H1 (cell line): ENCODE results near the gene MLPH. TPM values are rescaled to one million over a fixed set of nuclear protein-coding genes. Genes with fewer than 3 reads are reported as not detected.

Source experiments
- CTCF ChIA-PET: fragments of 300-600 bp; sonication (Branson Sonifier 250); formaldehyde crosslinking; loops from one replicate; lab custom pipeline; 2021; ENCODE audit not compliant: partially characterized antibody; lab: Charles Lee
- POLR2A ChIA-PET: fragments of 300-600 bp; sonication (Branson Sonifier 250); formaldehyde crosslinking; loops from one replicate; lab custom pipeline; 2021; ENCODE audit warnings: inconsistent platforms; ENCODE audit not compliant: partially characterized antibody; lab: Charles Lee
- DNase-seq, 2 experiments: peaks; one replicate each; pipeline versions ENCODE4 v3.0.0 to v3.0.0-alpha.2; 2010 to 2022; ENCODE audit warnings: low spot score in 2 of 2, low read depth in 1 of 2, mixed read lengths in 1 of 2
- FAIRE-seq: peaks from 2 replicates; lab custom pipeline; 2011; peaks lifted over from hg19 to GRCh38; lab: Jason Lieb, UNC
- H2AFZ ChIP-seq: 2 replicates; pipeline ENCODE4 v1.8.1; 2012; ENCODE audit warnings: low read length, inconsistent platforms
- H2AK5ac ChIP-seq: 2 replicates; pipeline ENCODE4 v1.6.1; 2013; ENCODE audit warnings: low read depth, low read length
- H2BK120ac ChIP-seq: replicated peaks from 2 replicates; pipeline ENCODE3; 2013; ENCODE audit warnings: low read depth, low read length, inconsistent platforms
- H2BK12ac ChIP-seq: 2 replicates; pipeline ENCODE4 v1.6.1; 2013; ENCODE audit warnings: low read depth, low read length
- H2BK15ac ChIP-seq: 2 replicates; pipeline ENCODE4 v1.6.1; 2013; ENCODE audit warnings: low read length
- H2BK20ac ChIP-seq: 2 replicates; pipeline ENCODE4 v1.6.1; 2013; ENCODE audit warnings: low read length
- H2BK5ac ChIP-seq: 2 replicates; pipeline ENCODE4 v1.6.1; 2013; ENCODE audit warnings: low read depth, low read length
- H3K14ac ChIP-seq: 2 replicates; pipeline ENCODE4 v1.6.1; 2013; ENCODE audit warnings: inconsistent platforms; ENCODE audit not compliant: insufficient read length
- H3K18ac ChIP-seq: 2 replicates; pipeline ENCODE4 v1.6.1; 2013; ENCODE audit warnings: low read length; ENCODE audit errors: extremely low read depth
- H3K23ac ChIP-seq: 2 replicates; pipeline ENCODE4 v1.6.1; 2013; ENCODE audit warnings: inconsistent platforms; ENCODE audit not compliant: insufficient read length
- H3K23me2 ChIP-seq: 2 replicates; pipeline ENCODE4 v1.6.1; 2013; ENCODE audit warnings: low read depth, low read length
- H3K27ac ChIP-seq: 2 replicates; pipeline ENCODE4 v1.6.1; 2011; ENCODE audit warnings: low read depth, low read length, inconsistent platforms
- H3K27me3 ChIP-seq, 4 experiments: replicated peaks in 1 of 4; 1 replicate in 1 of 4; 2 replicates in 3 of 4; pipeline versions ENCODE4 v1.6.1 to v1.8.1; 2011 to 2013; ENCODE audit warnings: low read length in 3 of 4, mild to moderate bottlenecking in 3 of 4, inconsistent platforms in 2 of 4, mixed read lengths in 2 of 4, moderate library complexity in 1 of 4; ENCODE audit not compliant: control insufficient read depth in 3 of 4, insufficient read depth in 3 of 4; ENCODE audit errors: extremely low read depth in 1 of 4
- H3K36me3 ChIP-seq, 4 experiments: 2 replicates each; pipeline versions ENCODE4 v1.6.1 to v1.8.1; 2011 to 2013; ENCODE audit warnings: mild to moderate bottlenecking in 4 of 4, low read length in 3 of 4, moderate library complexity in 2 of 4, control low read depth in 1 of 4, inconsistent platforms in 1 of 4; ENCODE audit not compliant: insufficient read depth in 4 of 4, control insufficient read depth in 2 of 4
- H3K4ac ChIP-seq: replicated peaks from 2 replicates; pipeline ENCODE3; 2013; ENCODE audit warnings: low read length, low read depth, mixed read lengths, inconsistent platforms; ENCODE audit not compliant: insufficient read length
- H3K4me1 ChIP-seq, 4 experiments: replicated peaks in 1 of 4; 1 replicate in 1 of 4; 2 replicates in 3 of 4; pipeline versions ENCODE4 v1.6.1 to v1.8.1; 2011 to 2013; ENCODE audit warnings: low read length in 3 of 4, inconsistent platforms in 2 of 4, mixed read lengths in 1 of 4; ENCODE audit not compliant: insufficient read depth in 4 of 4, control insufficient read depth in 3 of 4
- H3K4me2 ChIP-seq, 2 experiments: 2 replicates each; pipeline versions ENCODE4 v1.6.1 to v1.8.1; 2011 to 2013; ENCODE audit warnings: low read depth in 2 of 2, low read length in 2 of 2, control low read depth in 1 of 2, inconsistent platforms in 1 of 2, mild to moderate bottlenecking in 1 of 2; ENCODE audit not compliant: insufficient read depth in 1 of 2
- H3K4me3 ChIP-seq, 4 experiments: fragments of 200-600, 300-600 bp in 1 of 4; sonication (generic), shearing (Covaris generic), sonication (Bioruptor Twin) in 1 of 4; 2 replicates each; pipeline versions ENCODE4 v1.5.1 to v1.8.1; 2011 to 2016; ENCODE audit warnings: low read length in 4 of 4, low read depth in 3 of 4, control low read depth in 2 of 4, inconsistent platforms in 2 of 4, mild to moderate bottlenecking in 2 of 4, mixed read lengths in 1 of 4, moderate library complexity in 1 of 4; ENCODE audit not compliant: insufficient read depth in 2 of 4; ENCODE audit errors: extremely low read depth in 1 of 4
- H3K56ac ChIP-seq: replicated peaks from 2 replicates; pipeline ENCODE3; 2013; ENCODE audit warnings: low read depth, mild to moderate bottlenecking, mixed read lengths, low read length, inconsistent platforms; ENCODE audit not compliant: insufficient read length
- H3K79me1 ChIP-seq: 2 replicates; pipeline ENCODE4 v1.6.1; 2013; ENCODE audit warnings: low read depth, low read length, control low read depth
- H3K79me2 ChIP-seq, 2 experiments: 2 replicates each; pipeline versions ENCODE4 v1.6.1 to v1.8.1; 2012 to 2013; ENCODE audit warnings: low read length in 2 of 2, mild to moderate bottlenecking in 2 of 2, inconsistent platforms in 1 of 2; ENCODE audit not compliant: insufficient read depth in 2 of 2, control insufficient read depth in 1 of 2
- H3K9ac ChIP-seq, 4 experiments: replicated peaks in 1 of 4; 1 replicate in 1 of 4; 2 replicates in 3 of 4; pipeline versions ENCODE4 v1.6.1 to v1.8.1; 2011 to 2013; ENCODE audit warnings: low read depth in 3 of 4, low read length in 3 of 4, control low read depth in 2 of 4, mild to moderate bottlenecking in 2 of 4, moderate library complexity in 2 of 4, inconsistent platforms in 1 of 4; ENCODE audit errors: extremely low read depth in 1 of 4
- H3K9me3 ChIP-seq, 2 experiments: 2 replicates each; pipeline versions ENCODE4 v1.6.1 to v1.8.1; 2012 to 2013; ENCODE audit warnings: mild to moderate bottlenecking in 2 of 2, moderate library complexity in 2 of 2, control low read depth in 1 of 2, inconsistent platforms in 1 of 2, low read depth in 1 of 2, low read length in 1 of 2, mixed read lengths in 1 of 2; ENCODE audit not compliant: insufficient read depth in 2 of 2
- H4K20me1 ChIP-seq, 2 experiments: replicated peaks in 1 of 2; 2 replicates each; pipeline versions ENCODE3 to v1.8.1; 2011 to 2013; ENCODE audit warnings: inconsistent platforms in 2 of 2, low read length in 2 of 2, mild to moderate bottlenecking in 1 of 2; ENCODE audit not compliant: insufficient read depth in 2 of 2, control insufficient read depth in 1 of 2
- H4K5ac ChIP-seq: 2 replicates; pipeline ENCODE4 v1.6.1; 2013; ENCODE audit warnings: low read length, low read depth, mixed read lengths, inconsistent platforms; ENCODE audit not compliant: insufficient read length
- H4K8ac ChIP-seq: 2 replicates; pipeline ENCODE4 v1.8.0; 2013; ENCODE audit warnings: mild to moderate bottlenecking, moderate library complexity, low read length, inconsistent platforms; ENCODE audit not compliant: insufficient read depth; ENCODE audit errors: extremely low read depth
- H4K91ac ChIP-seq: replicated peaks from 2 replicates; pipeline ENCODE3; 2013; ENCODE audit warnings: low read length, mixed read lengths, inconsistent platforms; ENCODE audit not compliant: insufficient read length
- RFX5 ChIP-seq: IDR thresholded peaks from 2 replicates; pipeline ENCODE4 v1.6.1; 2011; ENCODE audit warnings: low read depth, low read length, improper control_type of control experiment, borderline replicate concordance
- WGBS, 2 experiments: shearing (Covaris generic) in 1 of 2; methylation state at CpG; one replicate each; pipeline versions ENCODE4 v1.1.6 to v1.1.7; 2013 to 2015; ENCODE audit warnings: low lambda C conversion rate in 2 of 2, mixed read lengths in 2 of 2, inconsistent platforms in 1 of 2, low coverage in 1 of 2, missing lambda C conversion rate in 1 of 2; ENCODE audit not compliant: insufficient replicate concordance in 2 of 2, insufficient coverage in 1 of 2, insufficient read length in 1 of 2; ENCODE audit errors: extremely low coverage in 1 of 2, missing lambda C conversion rate in 1 of 2; 5-methylcytosine and 5-hydroxymethylcytosine counted together
- polyA plus RNA-seq, 7 experiments: library from polyadenylated mRNA; depleted of rRNA in 3 of 7; stranded (reverse) in 5 of 7; unstranded in 2 of 7; fragments of >200 nt in 5 of 7; fragments of 200-250 nt in 2 of 7; gene quantifications; 1 replicate in 5 of 7; 2 replicates in 1 of 7; 4 replicates in 1 of 7; pipeline versions ENCODE4 v1.2.1 to v1.2.3, GENCODE V29; 2011 to 2013; ENCODE audit warnings: missing spikeins in 2 of 7, mixed read lengths in 2 of 7
- total RNA-seq: library from RNA; stranded (reverse); fragmentation: NEBNext Ultra II Directional; extraction: Animal tissue kit (Norgen Biotek cat#: 25700); gene quantifications from 2 replicates; pipeline ENCODE4 v1.2.1, GENCODE V29; 2021

Gene MLPH
- total and polyA plus RNA-seq, 2 of the 8 experiments (the other 6 are each of a cell fraction or from before 2014, with no cell fraction given), result 12.7 to 17.0 TPM

DNA sequence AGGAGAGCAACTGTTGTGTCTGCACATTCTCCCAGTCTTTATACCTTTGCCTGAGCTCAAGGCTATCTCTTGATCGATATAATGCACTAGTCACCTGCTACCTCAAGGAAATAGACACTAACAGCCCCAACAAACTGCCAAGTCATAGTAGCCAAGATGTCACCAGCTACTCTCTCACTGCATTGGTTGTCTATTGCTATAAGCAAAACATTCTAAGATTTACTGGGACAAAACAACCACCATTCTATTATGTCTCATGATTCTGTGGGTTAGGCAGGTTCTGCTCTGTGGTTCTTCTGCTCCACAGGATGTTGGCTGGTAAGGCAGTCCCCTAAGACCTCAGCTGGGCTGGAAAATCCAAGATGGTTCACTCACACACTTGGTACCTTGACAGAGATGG, 28.5 kb upstream of the MLPH start:
- Histone ChIP-seq H3K23me2 (peaks cover 6% of the 10 kb centered on the region; the same call in 1 of the 2 replicates), H3K4ac (no peak overlapping the region), H3K18ac (no peak overlapping the region), H3K9me3 (no peaks in the 10 kb centered on the region; a peak in 1 of 4 replicates), H3K14ac (no peak overlapping the region), H2AFZ (no peak overlapping the region), H4K91ac (no peak overlapping the region), H2BK15ac (no peak overlapping the region), H4K5ac (no peak overlapping the region), H4K20me1 (no peaks in the 10 kb centered on the region), H2BK20ac (no peak overlapping the region), H3K4me1 (no peaks in the 10 kb centered on the region), H3K79me1 (no peaks in the 10 kb centered on the region), H3K4me3 (no peak overlapping the region), H3K27ac (no peak overlapping the region), H2BK12ac (no peak overlapping the region), H3K56ac (no peak overlapping the region), H3K9ac (no peak overlapping the region), H3K4me2 (no peak overlapping the region), H2BK120ac (no peak overlapping the region), H4K8ac (no peak overlapping the region), H3K36me3 (no peaks in the 10 kb centered on the region), H2BK5ac (no peak overlapping the region), H3K27me3 (no peaks in the 10 kb centered on the region; a peak in 1 of 7 replicates), H2AK5ac (no peak overlapping the region), H3K79me2 (no peaks in the 10 kb centered on the region), H3K23ac (no peak overlapping the region)
- ChIA-PET POLR2A (interaction anchor here (0.8 kb wide), 1 partner anchor 19 kb away, joined by 3 read pairs; no protein-coding TSS in a partner anchor), CTCF (interaction anchor here (0.7 to 3.5 kb wide), 4 partner anchors 11 to 293 kb away, joined by 3 to 13 read pairs (median 4); no protein-coding TSS in a partner anchor)
- TF ChIP-seq RFX5, result no peak
- 93% methylated on average over 1 of the region's 1 CpG; no CpG with 5 or more reads in 1 of the 2 experiments for WGBS, 2 experiments
- no peak for DNase-seq
- no peak for FAIRE-seq
